GM21367 (cell line): ENCODE results near the gene SMAD6.

Experiments
- ATAC-seq: cut with Tn5 transposase; IDR thresholded peaks from one replicate; pipeline ENCODE4 v1.9.1; 2021; ENCODE audit not compliant: unreplicated experiment

The SMAD6 gene

DNA sequence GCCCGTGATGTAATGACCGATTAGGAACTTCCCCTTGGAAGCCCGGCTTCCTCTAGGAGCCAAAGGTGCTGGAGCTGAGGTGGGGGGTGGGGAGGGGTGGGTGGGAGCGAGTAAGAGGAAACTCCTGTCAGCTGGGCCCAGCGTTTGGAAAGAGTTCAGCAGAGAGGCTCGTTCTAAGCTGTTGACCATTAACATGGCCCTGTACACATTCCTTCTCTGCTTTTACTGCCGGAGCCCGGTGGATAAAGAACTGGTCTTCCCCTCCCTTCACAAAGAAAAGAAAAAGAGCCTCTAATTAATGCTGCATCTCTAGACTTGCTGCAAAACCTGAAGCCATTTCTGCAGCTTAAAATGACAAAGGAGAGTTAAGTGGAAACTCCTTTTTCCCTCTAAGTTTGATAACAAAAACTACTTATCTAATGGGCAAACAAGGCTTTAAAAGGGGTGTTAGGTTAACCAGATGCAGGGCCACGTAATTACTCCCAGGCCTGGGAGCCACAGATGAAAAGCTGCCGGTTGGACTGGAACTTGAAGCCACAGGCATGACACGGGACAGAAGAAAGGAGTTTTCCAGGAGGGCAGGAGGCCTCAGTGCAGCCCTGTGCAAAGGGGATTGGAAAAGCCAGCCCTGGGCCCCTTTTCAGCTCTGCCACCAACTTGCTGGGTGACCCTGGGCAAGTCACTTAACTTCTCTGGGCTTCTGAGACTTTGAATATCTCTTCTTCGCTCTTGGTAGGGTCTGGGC, 71.3 kb downstream of the SMAD6 start:
- ATAC-seq, result no peak

DNA sequence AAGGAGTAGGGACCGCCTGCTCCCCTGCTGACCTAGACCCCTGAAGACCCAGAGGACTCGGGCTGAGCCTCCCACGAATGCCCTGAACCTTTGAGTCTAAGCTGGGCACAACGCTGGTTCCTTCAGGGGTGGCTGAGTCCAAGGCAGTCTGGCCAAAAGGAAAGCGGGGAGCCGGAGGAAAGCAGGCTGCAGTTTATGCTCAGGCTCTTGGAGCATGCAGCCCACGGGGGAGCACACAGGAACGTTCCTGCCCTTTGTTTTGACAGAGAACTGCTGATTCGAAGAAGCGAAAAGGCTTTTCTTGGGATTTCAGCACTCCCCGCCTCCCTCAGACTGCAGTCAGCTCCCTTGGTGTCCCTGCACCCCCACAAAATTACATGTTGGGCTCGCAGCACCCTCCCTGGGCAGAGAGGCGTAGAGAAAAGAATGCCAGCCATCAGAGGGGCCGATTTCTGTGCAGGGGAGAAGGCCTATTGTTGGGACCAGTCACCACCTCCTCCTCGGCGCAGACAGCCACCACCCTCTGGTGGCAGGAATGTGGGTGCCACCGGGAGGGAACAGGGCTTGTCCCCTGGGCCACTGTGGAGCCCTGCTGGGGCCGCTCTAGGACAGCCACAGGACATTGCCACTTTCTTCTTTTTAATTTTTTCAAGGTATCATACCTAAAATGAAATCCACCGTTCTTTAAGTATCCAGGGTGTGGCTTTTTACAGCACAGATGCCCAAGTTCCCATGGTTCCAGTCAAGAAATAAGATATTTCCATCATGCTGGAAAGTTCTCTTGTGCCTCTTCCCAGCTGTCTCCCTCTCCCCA, 72.2 kb downstream of the SMAD6 start:
- ATAC-seq, result no peak

DNA sequence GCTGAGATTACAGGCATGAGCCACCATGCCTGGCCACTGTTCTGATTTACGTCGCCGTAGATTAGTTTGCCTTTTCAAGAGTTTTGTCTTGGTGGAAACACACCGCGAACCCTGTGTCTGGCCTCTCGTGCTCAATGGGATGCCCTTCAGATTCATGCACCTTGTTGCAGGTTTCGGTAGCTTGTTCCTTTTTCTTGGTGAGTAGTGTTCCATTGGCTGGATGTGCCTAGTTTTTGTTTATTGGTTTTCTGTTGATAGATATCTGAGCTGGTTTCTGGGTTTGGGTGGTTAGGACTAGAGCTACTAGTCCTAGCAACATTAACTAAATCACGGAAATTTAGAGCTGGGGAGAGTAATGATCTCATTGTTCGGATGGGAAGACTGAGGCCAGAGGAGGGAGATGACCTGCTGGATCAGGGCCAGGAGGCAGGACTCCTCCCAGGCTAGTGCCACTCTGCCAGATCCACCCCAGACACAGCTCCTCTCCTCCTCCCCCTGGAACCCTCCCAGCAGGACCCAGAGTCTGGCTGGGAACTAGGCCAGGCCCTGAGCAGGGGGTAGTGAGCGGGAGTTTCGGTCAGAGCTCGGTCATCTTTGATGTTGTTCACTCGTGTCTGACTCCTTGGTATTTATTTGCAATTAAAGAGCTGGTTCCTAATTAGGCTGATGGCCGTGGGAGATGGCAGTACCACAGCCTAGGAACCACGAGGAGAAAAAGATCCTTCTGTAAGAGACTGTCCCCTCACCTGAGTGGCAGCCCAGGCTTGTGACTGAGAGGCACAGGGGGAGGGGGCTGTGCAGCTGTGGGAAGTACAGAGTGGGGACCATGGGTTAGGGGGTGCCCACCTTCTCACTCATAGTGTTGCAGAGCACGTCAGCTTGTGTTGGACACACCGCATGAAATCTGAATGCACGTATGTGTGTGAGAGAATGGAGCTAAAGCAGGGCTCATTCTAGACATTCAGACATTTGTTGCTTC, 73.4 kb downstream of the SMAD6 start:
- ATAC-seq, result no peak

DNA sequence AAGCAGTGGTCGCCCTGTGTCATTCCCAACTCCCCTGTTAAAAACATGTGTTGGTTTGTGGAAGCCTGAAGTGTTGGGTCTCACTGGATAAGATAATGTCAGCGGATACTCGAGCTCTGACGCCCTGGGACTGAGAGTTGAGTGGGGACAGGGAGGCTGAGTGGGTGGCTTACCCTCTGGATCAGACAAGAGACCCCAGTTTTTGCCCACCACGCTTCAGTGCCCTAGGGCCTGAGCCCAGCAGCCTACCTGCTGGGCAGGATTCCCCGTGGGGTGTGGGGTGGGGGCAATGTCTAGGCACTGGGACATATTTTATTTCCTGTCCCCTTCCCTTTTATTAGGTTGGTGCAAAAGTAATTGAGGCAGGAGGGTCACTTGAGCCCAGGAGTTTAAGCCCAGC, 75.0 kb downstream of the SMAD6 start:
- no peak for ATAC-seq

DNA sequence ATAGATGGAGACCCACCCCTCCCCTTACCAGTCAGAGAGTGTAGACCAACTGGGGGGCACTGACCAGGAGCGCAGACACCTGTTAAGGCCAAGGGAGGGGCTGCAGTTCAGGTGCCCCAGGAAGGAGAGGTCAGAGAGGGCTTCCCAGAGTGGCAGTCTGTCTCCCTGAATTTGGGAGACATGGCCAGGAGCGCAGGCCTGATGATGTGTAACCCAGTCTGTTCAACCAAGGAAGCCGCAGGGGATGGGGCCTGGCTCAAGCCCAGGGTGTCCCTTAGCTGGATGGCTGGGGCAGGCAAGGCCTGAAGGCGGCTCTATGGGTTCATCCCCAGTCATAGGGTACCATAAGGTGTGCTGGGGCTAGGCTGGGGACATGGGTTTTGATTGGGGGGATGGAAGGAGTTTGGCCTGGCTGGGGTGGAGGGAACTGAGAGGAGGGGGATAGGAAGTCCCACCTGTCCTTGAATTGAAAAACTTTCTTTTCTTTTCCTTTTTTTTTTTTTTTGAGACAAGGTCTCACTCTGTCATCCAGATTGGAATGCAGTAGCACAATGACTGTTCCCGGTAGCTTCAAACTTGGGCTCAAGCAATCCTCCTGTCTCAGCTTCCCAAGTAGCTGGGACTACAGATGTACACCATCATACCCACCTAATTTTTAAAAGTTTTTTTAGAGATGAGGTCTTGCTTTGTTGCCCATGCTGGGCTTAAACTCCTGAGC, 75.7 kb downstream of the SMAD6 start:
- ATAC-seq, result no peak

DNA sequence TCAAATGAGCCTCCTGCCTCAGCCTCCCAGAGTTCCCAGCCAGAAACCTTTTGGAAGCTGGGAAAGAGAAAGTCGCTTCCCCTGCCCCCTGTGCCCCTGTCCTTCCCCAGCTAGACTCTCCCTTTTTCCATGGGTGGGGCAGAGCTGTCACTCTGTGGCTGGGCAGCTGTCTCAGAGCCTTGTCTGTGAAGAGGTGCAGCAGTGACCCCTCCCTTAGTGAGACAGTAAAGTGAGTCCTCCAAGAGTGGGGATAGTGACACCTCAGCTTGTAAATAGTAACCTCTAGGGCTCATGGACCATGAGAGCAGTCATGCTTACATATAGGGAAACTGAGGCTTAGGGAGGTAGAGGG, 76.3 kb downstream of the SMAD6 start:
- ATAC-seq, result no peak

DNA sequence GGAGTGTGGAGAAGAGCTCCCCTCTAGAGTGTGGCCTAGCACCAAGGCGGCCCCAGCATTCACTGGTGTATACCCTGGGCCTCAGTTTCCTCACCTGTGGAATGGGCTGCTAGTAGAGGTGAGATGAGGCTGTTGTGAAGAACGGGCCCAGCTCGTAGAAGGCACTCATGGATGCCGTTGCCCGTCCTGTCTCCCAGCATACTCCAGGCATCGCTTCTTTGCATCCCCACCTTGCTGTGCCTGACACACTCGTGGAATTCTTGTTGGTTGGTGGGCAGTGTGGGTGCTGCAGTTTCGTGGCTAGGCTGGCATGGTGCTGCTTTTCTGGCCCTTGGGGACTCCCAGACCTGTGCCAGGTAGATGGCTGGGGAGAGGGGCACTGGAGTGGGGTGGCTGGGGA, 76.7 kb downstream of the SMAD6 start:
- no peak for ATAC-seq

DNA sequence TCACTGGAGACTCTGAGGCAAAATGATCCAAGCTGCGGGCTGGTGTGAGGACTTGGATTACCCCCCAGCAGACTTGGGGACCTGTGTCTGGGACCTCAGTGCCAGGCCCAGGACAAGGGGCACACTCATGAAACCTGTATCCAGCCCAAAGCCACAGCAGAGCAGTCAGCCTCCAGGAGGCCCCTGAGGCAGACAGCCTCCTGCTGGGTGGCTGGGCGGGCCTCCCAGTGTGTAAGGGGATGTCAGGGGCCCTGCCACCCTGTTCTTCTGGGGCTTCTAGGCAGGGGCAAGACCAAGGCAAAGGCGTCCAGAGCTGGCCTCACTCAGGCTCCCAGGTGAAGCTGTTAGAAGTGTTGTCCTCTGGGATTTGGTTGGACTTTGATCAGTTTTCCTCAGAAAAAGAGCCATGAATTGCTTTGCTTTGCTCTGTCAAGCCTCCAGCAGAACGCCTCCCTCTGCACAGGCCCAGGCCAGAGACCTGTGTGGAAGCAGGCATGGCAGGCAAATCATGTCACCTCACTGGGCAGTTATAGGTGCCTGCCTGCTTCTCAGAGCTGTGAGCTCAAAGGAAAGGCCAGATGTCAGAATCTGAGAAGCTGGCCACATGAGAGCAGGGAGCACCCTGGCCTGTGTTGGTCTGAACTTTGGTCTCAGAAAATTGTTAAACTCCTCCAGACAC, 77.4 kb downstream of the SMAD6 start:
- no peak for ATAC-seq

DNA sequence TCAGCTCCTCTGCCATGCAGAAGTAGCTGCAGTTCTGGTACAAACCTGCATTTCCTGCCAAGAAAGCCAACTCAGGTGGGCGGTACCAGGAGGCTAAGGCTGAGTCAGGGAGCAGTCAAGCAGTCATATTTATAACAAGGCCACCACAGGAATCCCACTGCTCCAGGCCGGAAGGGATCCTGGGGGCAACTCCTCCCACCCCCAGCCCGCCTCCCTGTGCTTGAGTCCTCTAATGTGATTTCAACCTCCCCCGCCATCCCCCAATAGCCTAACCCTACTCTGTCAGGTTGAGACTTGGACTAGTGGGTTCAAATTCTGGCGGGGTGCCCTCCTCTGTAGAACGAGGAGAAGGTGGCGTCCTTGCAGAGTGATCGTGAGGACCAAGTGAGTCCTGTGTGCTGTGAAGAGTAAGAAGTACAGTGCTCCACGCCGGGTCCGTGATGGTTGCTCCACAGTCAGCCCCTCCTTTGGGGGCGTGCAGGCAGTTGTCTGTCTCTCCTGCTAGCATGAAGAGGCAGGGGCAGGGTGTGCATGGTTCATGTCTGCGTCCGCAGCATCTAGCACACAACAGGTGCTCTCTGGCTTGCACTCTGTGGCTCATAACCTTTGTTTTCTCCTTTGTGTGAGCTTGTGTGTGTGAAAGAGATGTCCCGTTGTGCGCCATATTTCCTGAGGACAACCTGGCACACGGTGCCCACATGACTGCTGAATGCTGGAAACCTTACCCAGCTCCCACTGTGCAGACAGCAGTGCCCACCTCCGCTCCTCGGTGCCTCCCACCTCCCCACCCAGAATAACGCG, 78.3 kb downstream of the SMAD6 start:
- ATAC-seq, result no peak

DNA sequence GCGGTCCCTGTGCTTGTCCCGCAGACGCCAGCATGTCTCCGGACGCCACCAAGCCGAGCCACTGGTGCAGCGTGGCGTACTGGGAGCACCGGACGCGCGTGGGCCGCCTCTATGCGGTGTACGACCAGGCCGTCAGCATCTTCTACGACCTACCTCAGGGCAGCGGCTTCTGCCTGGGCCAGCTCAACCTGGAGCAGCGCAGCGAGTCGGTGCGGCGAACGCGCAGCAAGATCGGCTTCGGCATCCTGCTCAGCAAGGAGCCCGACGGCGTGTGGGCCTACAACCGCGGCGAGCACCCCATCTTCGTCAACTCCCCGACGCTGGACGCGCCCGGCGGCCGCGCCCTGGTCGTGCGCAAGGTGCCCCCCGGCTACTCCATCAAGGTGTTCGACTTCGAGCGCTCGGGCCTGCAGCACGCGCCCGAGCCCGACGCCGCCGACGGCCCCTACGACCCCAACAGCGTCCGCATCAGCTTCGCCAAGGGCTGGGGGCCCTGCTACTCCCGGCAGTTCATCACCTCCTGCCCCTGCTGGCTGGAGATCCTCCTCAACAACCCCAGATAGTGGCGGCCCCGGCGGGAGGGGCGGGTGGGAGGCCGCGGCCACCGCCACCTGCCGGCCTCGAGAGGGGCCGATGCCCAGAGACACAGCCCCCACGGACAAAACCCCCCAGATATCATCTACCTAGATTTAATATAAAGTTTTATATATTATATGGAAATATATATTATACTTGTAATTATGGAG, 79.1 kb downstream of the SMAD6 start:
- no peak for ATAC-seq

DNA sequence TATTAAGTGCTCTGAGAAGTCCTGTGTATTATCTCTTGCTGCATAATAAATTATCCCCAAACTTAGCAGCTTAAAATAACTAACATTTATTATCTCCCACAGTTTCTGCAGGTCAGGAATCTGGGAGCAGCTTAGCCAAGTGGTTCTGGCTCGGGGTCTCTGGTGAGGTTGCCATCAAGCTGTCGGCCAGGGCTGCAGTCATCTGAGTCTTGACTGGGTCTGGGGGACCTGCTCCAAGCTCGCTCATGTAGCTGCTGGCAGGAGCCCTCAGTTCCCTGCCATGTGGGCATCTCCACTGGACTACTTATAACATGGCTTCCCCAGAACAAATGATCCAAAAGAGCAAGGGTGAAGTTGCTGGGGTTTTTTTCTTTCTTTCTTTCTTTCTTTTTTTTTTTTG, 80.7 kb downstream of the SMAD6 start:
- no peak for ATAC-seq

DNA sequence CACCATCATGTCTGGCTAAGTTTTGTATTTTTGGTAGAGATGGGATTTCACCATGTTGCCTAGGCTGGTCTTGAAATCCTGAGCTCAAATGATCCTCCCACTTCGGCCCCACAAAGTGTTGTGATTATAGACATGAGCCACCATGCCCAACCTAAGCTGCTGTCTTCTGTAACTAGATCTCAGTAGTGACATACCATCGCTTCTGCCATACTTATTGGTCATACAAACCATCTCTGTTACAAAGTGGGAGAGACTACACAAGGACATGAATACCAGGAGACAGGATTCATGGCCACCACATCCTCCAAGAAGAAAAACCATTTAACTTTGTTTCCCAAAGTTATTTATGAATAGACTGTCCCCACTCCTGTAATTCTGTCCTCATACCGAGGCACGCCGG, 81.3 kb downstream of the SMAD6 start:
- ATAC-seq, result no peak

DNA sequence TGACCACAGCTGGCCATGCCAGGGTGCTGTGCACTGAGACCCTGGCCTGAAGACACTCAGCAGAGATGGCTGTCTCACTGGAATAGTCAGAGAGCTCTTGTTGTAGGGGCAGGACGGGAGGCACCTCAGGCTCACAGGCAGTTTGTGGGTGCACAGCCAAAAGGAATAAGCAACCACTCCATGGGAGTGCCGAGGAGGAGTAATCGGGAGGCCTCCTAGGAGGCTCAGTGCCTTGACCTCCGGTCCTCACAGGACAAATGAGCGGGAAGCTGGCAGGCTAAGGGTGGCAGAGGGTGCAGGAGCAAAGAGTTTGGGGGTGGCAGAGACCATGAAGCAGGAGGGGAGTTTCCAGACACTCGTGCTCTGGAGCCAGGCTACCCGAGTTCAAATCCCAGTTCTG, 81.7 kb downstream of the SMAD6 start:
- ATAC-seq, result no peak

DNA sequence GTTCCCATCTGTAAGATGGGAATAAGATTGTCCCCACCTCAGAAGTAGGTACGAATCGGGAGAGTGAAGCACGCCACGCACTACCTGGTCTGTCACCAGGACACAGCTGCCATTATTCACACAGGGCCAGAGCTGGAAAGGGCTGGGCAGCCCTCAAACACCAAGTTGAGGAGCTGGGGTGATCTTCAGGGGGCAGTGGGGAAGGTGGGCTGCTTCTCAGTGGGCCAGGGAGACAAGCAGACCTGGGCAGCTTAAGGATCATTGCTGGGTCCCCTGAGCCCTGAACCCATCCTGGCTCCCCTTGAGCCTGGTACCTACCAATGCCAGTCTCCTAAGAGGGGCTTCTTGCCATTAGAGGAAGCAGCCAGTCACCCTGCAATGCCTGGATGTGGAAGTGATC, 82.1 kb downstream of the SMAD6 start:
- no peak for ATAC-seq

DNA sequence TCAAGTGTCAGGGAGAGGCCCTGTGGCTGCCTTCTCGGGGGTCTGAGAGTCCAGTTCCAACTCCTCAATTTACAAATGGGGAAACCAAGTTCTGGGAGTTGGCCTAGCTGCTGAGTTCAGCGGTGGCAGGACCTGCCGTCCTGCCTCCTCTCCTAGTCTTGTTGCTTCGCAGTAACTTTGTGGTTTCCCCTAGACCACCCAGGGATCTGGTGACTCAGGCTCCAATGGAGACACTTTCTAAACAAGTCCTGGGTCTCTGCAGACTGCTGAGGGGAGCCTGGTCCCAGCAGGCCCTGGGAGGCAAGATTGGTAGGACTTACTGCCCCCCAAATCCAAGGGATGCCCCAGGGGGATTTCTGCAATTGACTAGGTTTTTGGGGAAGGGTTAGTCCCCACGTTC, 83.6 kb downstream of the SMAD6 start:
- no peak for ATAC-seq

DNA sequence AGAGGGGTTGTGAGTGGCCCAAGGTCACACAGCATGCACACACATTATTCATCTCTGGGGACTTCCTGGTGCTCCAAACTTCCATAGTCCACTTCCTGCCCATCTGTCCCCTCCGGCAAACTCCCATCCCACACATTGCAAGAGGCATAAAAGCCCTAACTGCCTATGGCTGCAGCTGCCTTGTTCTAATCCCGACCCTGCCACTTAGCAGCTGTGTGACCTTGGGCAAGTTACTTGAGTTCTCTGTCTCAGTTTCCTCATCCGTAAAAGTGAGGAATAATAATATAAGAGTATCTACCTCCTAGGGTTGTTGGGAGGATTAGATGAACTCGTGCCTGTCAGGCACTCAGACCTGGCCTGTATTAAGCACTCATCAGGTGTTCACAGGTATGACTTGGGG, 84.2 kb downstream of the SMAD6 start:
- ATAC-seq, result no peak

DNA sequence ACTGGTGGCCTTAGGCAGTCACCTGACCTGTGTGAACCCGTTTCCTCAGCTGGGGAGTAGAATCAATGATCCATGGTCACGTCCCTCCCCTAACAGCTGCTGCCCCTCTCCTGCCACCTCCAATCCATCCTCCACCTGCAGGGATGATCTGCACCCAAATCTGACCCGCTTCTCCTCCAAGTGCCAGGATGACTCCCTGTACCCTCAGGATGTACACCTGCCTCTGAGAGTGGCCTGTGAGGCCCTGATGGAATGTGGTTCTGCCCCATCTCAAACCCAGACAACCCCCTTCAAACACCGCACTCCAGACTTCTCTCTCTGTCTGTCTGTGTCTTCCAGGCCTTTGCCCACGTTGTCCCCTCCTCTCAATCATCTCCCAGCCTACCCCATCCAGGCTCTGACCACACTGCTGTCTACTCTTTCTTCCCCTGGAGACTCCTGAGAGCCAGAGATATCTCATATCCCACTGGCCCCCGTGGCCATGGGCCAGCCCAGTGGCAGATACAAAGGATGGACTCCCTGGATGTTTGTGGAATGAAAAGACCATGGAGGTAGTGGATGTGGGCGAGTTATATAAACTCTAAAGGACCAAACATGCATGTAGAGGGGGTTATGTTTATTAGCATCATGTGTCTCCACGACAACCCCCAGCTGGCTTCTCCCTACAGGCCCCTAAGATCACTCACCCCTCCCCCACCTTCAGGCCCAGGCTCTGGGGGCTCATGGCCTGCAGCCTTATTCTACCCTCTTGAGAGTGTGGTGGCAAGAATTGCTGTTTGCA, 84.9 kb downstream of the SMAD6 start:
- ATAC-seq, result no peak

DNA sequence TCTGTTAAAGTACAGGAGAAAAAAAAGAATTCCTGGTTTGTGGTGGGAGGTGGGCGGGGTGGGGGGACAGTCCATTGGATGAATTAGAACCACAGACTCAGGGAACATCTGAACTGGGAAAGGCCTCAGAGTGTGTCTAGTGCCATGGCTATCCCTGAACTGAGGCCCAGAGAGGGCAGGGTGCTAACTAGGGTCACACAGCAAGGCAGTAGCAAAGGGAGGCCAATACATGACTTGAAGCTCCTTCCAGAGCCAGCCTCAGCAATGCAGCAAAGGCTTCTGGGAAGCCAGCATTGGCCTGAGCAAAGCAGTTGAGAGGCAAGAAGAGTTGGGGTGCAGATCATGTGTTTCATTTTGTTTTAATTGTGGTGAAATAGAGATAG, 85.4 kb downstream of the SMAD6 start:
- no peak for ATAC-seq
